OCI-LY1 (cell line): Measurements from ENCODE around the gene NKAIN2.

Experiments
- H2AFZ ChIP-seq: fragments of 200-600 bp; sonication (generic), shearing (Covaris generic); 2 replicates; pipeline ENCODE4 v1.6.0; 2014; ENCODE audit warnings: antibody characterized with exemption, mild to moderate bottlenecking, low read length
- H3F3A ChIP-seq: fragments of 200-600 bp; sonication (generic), shearing (Covaris generic); 2 replicates; pipeline ENCODE4 v1.6.0; 2014; ENCODE audit warnings: mild to moderate bottlenecking, antibody characterized with exemption, low read length, moderate library complexity; ENCODE audit not compliant: insufficient read depth
- H3K27ac ChIP-seq: fragments of 200-600 bp; sonication (generic); 2 replicates; pipeline ENCODE4 v1.5.1; 2014; ENCODE audit warnings: low read length, mixed run types, mild to moderate bottlenecking, low read depth; ENCODE audit not compliant: poor library complexity, severe bottlenecking
- H3K27me3 ChIP-seq: fragments of 200-600 bp; sonication (generic); 2 replicates; pipeline ENCODE4 v1.6.0; 2014; ENCODE audit warnings: antibody characterized with exemption, mild to moderate bottlenecking, low read length, moderate library complexity; ENCODE audit not compliant: insufficient read depth
- H3K36me3 ChIP-seq: fragments of 200-600 bp; sonication (generic); 2 replicates; pipeline ENCODE4 v1.6.1; 2014; ENCODE audit warnings: mild to moderate bottlenecking, antibody characterized with exemption, low read length, moderate library complexity, mixed read lengths; ENCODE audit not compliant: insufficient read depth
- H3K4me1 ChIP-seq: fragments of 200-600 bp; sonication (generic); 2 replicates; pipeline ENCODE4 v1.5.1; 2014; ENCODE audit warnings: mild to moderate bottlenecking, low read length, moderate library complexity; ENCODE audit not compliant: insufficient read depth, severe bottlenecking
- H3K4me2 ChIP-seq: fragments of 200-600 bp; sonication (generic), shearing (Covaris generic); 2 replicates; pipeline ENCODE4 v1.6.1; 2014; ENCODE audit warnings: low read length
- H3K4me3 ChIP-seq: fragments of 200-600 bp; sonication (generic); 2 replicates; pipeline ENCODE4 v1.5.1; 2014; ENCODE audit warnings: low read length, low read depth, mild to moderate bottlenecking, mixed read lengths; ENCODE audit not compliant: poor library complexity, severe bottlenecking
- H3K79me2 ChIP-seq: fragments of 200-600 bp; shearing (Covaris generic); 2 replicates; pipeline ENCODE4 v1.6.1; 2016; ENCODE audit warnings: mixed run types, low read length, mixed read lengths; ENCODE audit not compliant: insufficient read depth
- H3K9ac ChIP-seq: fragments of 200-600 bp; sonication (generic), shearing (Covaris generic); 2 replicates; pipeline ENCODE4 v1.6.1; 2014; ENCODE audit warnings: mild to moderate bottlenecking, low read length, mixed read lengths
- H3K9me2 ChIP-seq: fragments of 200-600 bp; sonication (generic), shearing (Covaris generic); 2 replicates; pipeline ENCODE4 v1.6.1; 2014; ENCODE audit warnings: low read depth, mild to moderate bottlenecking, low read length, mixed read lengths
- H3K9me3 ChIP-seq: fragments of 200-600 bp; shearing (Covaris generic); 2 replicates; pipeline ENCODE4 v1.6.1; 2014; ENCODE audit warnings: low read length, mixed read lengths
- H4K20me1 ChIP-seq: fragments of 200-600 bp; sonication (generic), shearing (Covaris generic); 2 replicates; pipeline ENCODE4 v1.6.0; 2016; ENCODE audit warnings: mild to moderate bottlenecking, low read length; ENCODE audit not compliant: insufficient read depth
- EZH2 ChIP-seq: fragments of 200-600 bp; sonication (generic), shearing (Covaris generic); IDR thresholded peaks from 2 replicates; pipeline ENCODE4 v1.8.0; 2017; ENCODE audit warnings: borderline replicate concordance, mixed run types, mild to moderate bottlenecking, antibody characterized with exemption, low read length, moderate library complexity, mixed read lengths
- TF ChIP-seq, protein P1 (sequence below): fragments of 200-600 bp; sonication (generic), shearing (Covaris generic); IDR thresholded peaks from 2 replicates; pipeline ENCODE4 v1.5.1; 2017; ENCODE audit warnings: mild to moderate bottlenecking, antibody characterized with exemption, low read length, moderate library complexity, mixed read lengths

NKAIN2 gene

DNA sequence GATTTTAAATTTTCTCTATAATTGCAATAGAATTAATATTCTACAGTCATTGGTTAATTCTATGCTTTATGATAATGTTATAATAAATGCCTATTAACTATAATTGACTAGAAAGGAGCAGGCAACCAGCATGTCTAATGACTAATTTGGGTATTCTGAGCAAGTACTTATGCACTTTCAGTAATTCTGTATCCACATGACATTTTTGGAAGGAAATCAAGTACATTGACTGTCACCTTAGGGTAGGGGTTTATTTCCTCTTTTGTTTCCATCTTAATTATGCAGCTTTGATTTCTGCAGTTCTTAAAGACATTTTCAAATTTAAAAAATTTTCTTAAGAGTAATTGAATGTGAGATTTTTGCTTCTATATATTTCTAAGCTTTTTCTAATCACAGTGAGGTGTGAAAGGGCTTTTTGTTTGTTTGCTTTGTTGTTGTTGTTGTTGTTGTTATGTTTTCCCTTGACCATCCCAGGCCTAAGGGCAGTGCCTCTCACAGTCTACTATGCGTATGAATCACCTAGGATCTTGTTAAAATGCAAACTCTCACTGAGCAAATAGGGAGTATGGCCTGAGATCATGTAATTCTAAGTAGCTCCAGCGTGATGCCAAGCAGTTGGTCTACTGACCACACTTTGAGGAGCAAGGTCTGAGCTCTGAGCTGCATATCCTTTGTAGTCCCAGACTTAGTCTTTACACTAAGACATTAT lies 691.4 kb downstream of the NKAIN2 start:
- no peaks in the 10 kb centered on the region for H3K9me2 ChIP-seq
- no peaks in the 10 kb centered on the region for H3F3A ChIP-seq
- no peaks in the 10 kb centered on the region for H3K4me1 ChIP-seq
- TF ChIP-seq EZH2 = no peak
- TF ChIP-seq, protein P1, sequence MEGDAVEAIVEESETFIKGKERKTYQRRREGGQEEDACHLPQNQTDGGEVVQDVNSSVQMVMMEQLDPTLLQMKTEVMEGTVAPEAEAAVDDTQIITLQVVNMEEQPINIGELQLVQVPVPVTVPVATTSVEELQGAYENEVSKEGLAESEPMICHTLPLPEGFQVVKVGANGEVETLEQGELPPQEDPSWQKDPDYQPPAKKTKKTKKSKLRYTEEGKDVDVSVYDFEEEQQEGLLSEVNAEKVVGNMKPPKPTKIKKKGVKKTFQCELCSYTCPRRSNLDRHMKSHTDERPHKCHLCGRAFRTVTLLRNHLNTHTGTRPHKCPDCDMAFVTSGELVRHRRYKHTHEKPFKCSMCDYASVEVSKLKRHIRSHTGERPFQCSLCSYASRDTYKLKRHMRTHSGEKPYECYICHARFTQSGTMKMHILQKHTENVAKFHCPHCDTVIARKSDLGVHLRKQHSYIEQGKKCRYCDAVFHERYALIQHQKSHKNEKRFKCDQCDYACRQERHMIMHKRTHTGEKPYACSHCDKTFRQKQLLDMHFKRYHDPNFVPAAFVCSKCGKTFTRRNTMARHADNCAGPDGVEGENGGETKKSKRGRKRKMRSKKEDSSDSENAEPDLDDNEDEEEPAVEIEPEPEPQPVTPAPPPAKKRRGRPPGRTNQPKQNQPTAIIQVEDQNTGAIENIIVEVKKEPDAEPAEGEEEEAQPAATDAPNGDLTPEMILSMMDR = no peak
- H3K27ac ChIP-seq = no peak overlapping the region
- no peak overlapping the region for H2AFZ ChIP-seq
- no peaks in the 10 kb centered on the region for H3K79me2 ChIP-seq
- H3K4me2 ChIP-seq = no peak overlapping the region
- H3K4me3 ChIP-seq = no peak overlapping the region
- H3K9me3 ChIP-seq = no peaks in the 10 kb centered on the region
- no peaks in the 10 kb centered on the region for H3K27me3 ChIP-seq
- no peak overlapping the region for H3K9ac ChIP-seq
- H3K36me3 ChIP-seq = no peaks in the 10 kb centered on the region
- no peaks in the 10 kb centered on the region for H4K20me1 ChIP-seq

DNA sequence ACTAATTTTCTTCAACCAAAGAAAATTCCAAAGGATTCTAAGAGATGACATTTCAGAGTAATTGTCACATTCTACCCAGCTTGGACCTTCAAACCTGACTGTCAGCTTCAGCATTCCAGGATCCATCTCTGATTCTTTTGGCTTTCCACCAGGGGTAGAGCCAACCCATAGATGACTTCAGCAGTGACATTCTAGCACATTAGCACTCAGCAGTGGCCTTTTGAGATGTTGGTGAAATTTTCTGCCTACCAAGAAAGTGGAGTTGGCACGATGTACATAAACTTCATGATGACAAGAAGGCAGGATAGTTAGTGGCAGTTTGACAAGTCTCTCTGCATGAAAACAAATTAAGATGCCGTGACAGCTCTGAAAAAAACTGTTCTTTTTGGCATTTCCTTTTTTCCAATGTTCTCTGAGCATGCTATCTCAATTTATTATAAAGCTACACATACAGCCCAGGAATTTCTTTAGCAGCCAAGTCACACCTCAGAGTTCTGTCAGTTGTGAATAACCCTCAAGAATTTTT lies 692.1 kb downstream of the NKAIN2 start:
- no peak for TF ChIP-seq EZH2
- TF ChIP-seq, protein P1 = no peak
- Histone ChIP-seq H3K36me3 (no peaks in the 10 kb centered on the region), H3F3A (no peaks in the 10 kb centered on the region), H3K9ac (no peak overlapping the region), H3K9me3 (no peaks in the 10 kb centered on the region), H2AFZ (no peak overlapping the region), H3K27me3 (no peaks in the 10 kb centered on the region), H3K27ac (no peak overlapping the region), H4K20me1 (no peaks in the 10 kb centered on the region), H3K9me2 (no peaks in the 10 kb centered on the region), H3K4me1 (no peaks in the 10 kb centered on the region), H3K4me3 (no peak overlapping the region), H3K79me2 (no peaks in the 10 kb centered on the region), H3K4me2 (no peak overlapping the region)

DNA sequence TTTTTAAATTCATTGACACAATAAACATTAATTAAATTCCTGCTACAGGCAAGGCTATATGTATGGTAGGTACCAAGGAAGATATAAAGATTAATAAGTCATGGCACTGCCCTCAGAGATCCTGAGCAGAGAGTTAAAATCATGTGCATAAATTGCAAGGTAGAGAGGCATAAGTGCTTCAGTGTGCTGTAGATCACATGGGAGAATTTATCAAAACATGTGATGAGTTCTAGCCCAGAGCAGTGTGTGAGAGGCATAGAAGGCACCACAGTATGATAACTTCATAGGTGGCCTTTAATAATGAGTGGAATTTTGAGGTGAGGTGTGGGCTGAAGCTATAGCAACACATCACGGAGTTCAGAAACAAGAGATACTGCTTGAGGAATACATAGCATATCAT lies 692.7 kb downstream of the NKAIN2 start:
- Histone ChIP-seq H4K20me1 (no peaks in the 10 kb centered on the region), H3K4me2 (no peak overlapping the region), H3K36me3 (no peaks in the 10 kb centered on the region), H3K9me2 (no peaks in the 10 kb centered on the region), H2AFZ (no peak overlapping the region), H3K27ac (no peak overlapping the region), H3K27me3 (no peaks in the 10 kb centered on the region), H3K9ac (no peak overlapping the region), H3F3A (no peaks in the 10 kb centered on the region), H3K4me1 (no peaks in the 10 kb centered on the region), H3K4me3 (no peak overlapping the region), H3K79me2 (no peaks in the 10 kb centered on the region), H3K9me3 (no peaks in the 10 kb centered on the region)
- no peak for TF ChIP-seq EZH2
- TF ChIP-seq, protein P1 = no peak
